NCI-H2107 (cell line): ENCODE measurements around the gene MC3R.

ENCODE experiments used
- DNase-seq: peaks from one replicate; lab custom pipeline; 2025; lab: John Stamatoyannopoulos, UW

MC3R gene

GRCh38 chr20:56249956-56250355 lies 1.4 kb downstream of the MC3R start:
- DNase-seq = no peak

GRCh38 chr20:56257604-56258003 lies 9.1 kb downstream of the MC3R start:
- DNase-seq = no peak

- no peak for DNase-seq
Measured at GRCh38 chr20:56259948-56260347, 11.4 kb downstream of the MC3R start.

- DNase-seq = no peak
Measured at GRCh38 chr20:56268536-56268935, 20.0 kb downstream of the MC3R start.

- no peak for DNase-seq
Measured at GRCh38 chr20:56271974-56272373, 23.4 kb downstream of the MC3R start.

GRCh38 chr20:56273491-56273890 lies 25.0 kb downstream of the MC3R start:
- DNase-seq = no peak

GRCh38 chr20:56274156-56274555 lies 25.6 kb downstream of the MC3R start:
- no peak for DNase-seq

GRCh38 chr20:56278196-56278595 lies 29.7 kb downstream of the MC3R start:
- DNase-seq = no peak

GRCh38 chr20:56285496-56285895 lies 37.0 kb downstream of the MC3R start:
- DNase-seq = no peak

GRCh38 chr20:56289652-56290051 lies 41.1 kb downstream of the MC3R start:
- DNase-seq = no peak

- DNase-seq = no peak
Measured at GRCh38 chr20:56299362-56299761, 50.8 kb downstream of the MC3R start.
